ENCODE results near the gene SUCLA2. TPM values are rescaled to one million over a fixed set of nuclear protein-coding genes. Genes with fewer than 3 reads are reported as not detected.

Gene SUCLA2
- total and polyA plus RNA-seq, 2 of the 8 experiments (the other 6 are each of a cell fraction or from before 2014, with no cell fraction given), result 23.5 to 78.8 TPM

- ChIA-PET POLR2A (ENCODE audit: partially characterized antibody) (interaction anchor here (1.4 kb wide), 1 partner anchor 9 kb away, joined by 5 read pairs; no protein-coding TSS in a partner anchor), CTCF (ENCODE audit: partially characterized antibody) (interaction anchor here (0.7 to 1.4 kb wide), 2 partner anchors 9 to 41 kb away, joined by 3 to 4 read pairs; partner anchors contain the start of gene NUDT15)
- TF ChIP-seq USF2 (IDR thresholded peaks at IDR 0.05; ENCODE audit: low read length), result no peak
- TF ChIP-seq BRCA1 (IDR thresholded peaks at IDR 0.05; ENCODE audit: low read depth, low read length), result no peak
- TF ChIP-seq SP4 (IDR thresholded peaks at IDR 0.05; ENCODE audit: low read length), result no peak
- no peak for TF ChIP-seq NANOG (IDR thresholded peaks at IDR 0.05; ENCODE audit: insufficient read depth, low read depth, low read length, poor library complexity, severe bottlenecking)
- no peak for TF ChIP-seq CHD2 (IDR thresholded peaks at IDR 0.05; ENCODE audit: low read length)
- no peak for TF ChIP-seq RAD21 (IDR thresholded peaks at IDR 0.05 in 1 of 2, conservative IDR thresholded peaks at IDR 0.05 in 1 of 2; ENCODE audit: low read depth in 2 of 2, low read length in 2 of 2)
- TF ChIP-seq SIN3A (conservative IDR thresholded peaks at IDR 0.05 in 1 of 2, IDR thresholded peaks at IDR 0.05 in 1 of 2; ENCODE audit: low read depth in 1 of 2, low read length in 2 of 2), result no peak
- TF ChIP-seq JUND (IDR thresholded peaks at IDR 0.05; ENCODE audit: low read length), result no peak
- no peak for TF ChIP-seq TBP (IDR thresholded peaks at IDR 0.05; ENCODE audit: low read depth, low read length)
- no peak for TF ChIP-seq SIX5 (IDR thresholded peaks at IDR 0.05; ENCODE audit: low read depth, low read length)
- TF ChIP-seq SUZ12 (IDR thresholded peaks at IDR 0.05; ENCODE audit: low read length), result no peak
- no peak for TF ChIP-seq SP1 (IDR thresholded peaks at IDR 0.05; ENCODE audit: low read depth, low read length)
- peaks cover 4% of the 10 kb centered on the region in 2 experiments for H4K20me1 ChIP-seq (replicated peaks in 1 of 2; ENCODE audit: control insufficient read depth in 1 of 2, insufficient read depth in 2 of 2, low read length in 2 of 2)
- no peak overlapping the region for H4K8ac ChIP-seq (ENCODE audit: extremely low read depth, insufficient read depth, low read length)
- WGBS, 2 experiments (ENCODE audit: extremely low coverage in 1 of 2, insufficient coverage in 1 of 2, insufficient read length in 1 of 2, insufficient replicate concordance in 2 of 2, low coverage in 1 of 2, low lambda C conversion rate in 2 of 2, missing lambda C conversion rate in 1 of 2), result 92% methylated on average over 2 of the region's 2 CpGs; no CpG with 5 or more reads in 1 of the 2 experiments
- no peak overlapping the region for H3K9ac ChIP-seq (replicated peaks in 1 of 4; ENCODE audit: extremely low read depth in 1 of 4, low read depth in 3 of 4, low read length in 3 of 4)
- no peak overlapping the region for H3K14ac ChIP-seq (ENCODE audit: insufficient read length)
- H2BK20ac ChIP-seq (ENCODE audit: low read length), result no peak overlapping the region
- FAIRE-seq (no peak), DNase-seq (ENCODE audit: low read depth in 1 of 2, low spot score in 2 of 2) (no peak)
- no peak overlapping the region for H3K4me3 ChIP-seq (ENCODE audit: extremely low read depth in 1 of 4, insufficient read depth in 2 of 4, low read depth in 3 of 4, low read length in 4 of 4)
- peaks cover 0 to 4% (median 0%) of the 10 kb centered on the region in 4 experiments; a peak in 3 of 7 replicates for H3K4me1 ChIP-seq (replicated peaks in 1 of 4; ENCODE audit: control insufficient read depth in 3 of 4, insufficient read depth in 4 of 4, low read length in 3 of 4)
- H2AFZ ChIP-seq (ENCODE audit: low read length), result no peak overlapping the region
- no peak overlapping the region for H2BK15ac ChIP-seq (ENCODE audit: low read length)
- no peak overlapping the region for H3K18ac ChIP-seq (ENCODE audit: extremely low read depth, low read length)
- H3K23ac ChIP-seq (ENCODE audit: insufficient read length), result no peak overlapping the region
- H3K23me2 ChIP-seq (ENCODE audit: low read depth, low read length), result peaks cover 4% of the 10 kb centered on the region
- no peaks in the 10 kb centered on the region for H3K27me3 ChIP-seq (replicated peaks in 1 of 4; ENCODE audit: control insufficient read depth in 3 of 4, extremely low read depth in 1 of 4, insufficient read depth in 3 of 4, low read length in 3 of 4)
- no peak overlapping the region for H3K4me2 ChIP-seq (ENCODE audit: insufficient read depth in 1 of 2, low read depth in 2 of 2, low read length in 2 of 2)
- H3K56ac ChIP-seq (replicated peaks; ENCODE audit: insufficient read length, low read depth, low read length), result no peak overlapping the region
- no peak overlapping the region for H3K4ac ChIP-seq (replicated peaks; ENCODE audit: insufficient read length, low read depth, low read length)
- no peak overlapping the region for H4K5ac ChIP-seq (ENCODE audit: insufficient read length, low read depth, low read length)
- H2BK120ac ChIP-seq (replicated peaks; ENCODE audit: low read depth, low read length), result no peak overlapping the region
- H3K79me1 ChIP-seq (ENCODE audit: low read depth, low read length), result no peaks in the 10 kb centered on the region; the same call in none of the 2 replicates
- peaks cover 6 to 65% of the 10 kb centered on the region in 2 experiments for H3K79me2 ChIP-seq (ENCODE audit: control insufficient read depth in 1 of 2, insufficient read depth in 2 of 2, low read length in 2 of 2)
- peaks cover 0 to 22% (median 4%) of the 10 kb centered on the region in 4 experiments; a peak in 2 of 8 replicates for H3K36me3 ChIP-seq (ENCODE audit: control insufficient read depth in 2 of 4, insufficient read depth in 4 of 4, low read length in 3 of 4)
- H3K27ac ChIP-seq (ENCODE audit: low read depth, low read length), result no peak overlapping the region
- H3K9me3 ChIP-seq (ENCODE audit: insufficient read depth in 2 of 2, low read depth in 1 of 2, low read length in 1 of 2), result no peaks in the 10 kb centered on the region
- no peak overlapping the region for H2BK12ac ChIP-seq (ENCODE audit: low read depth, low read length)
- no peak overlapping the region for H2AK5ac ChIP-seq (ENCODE audit: low read depth, low read length)
- no peak overlapping the region for H2BK5ac ChIP-seq (ENCODE audit: low read depth, low read length)
- H4K91ac ChIP-seq (replicated peaks; ENCODE audit: insufficient read length, low read length), result no peak overlapping the region
Observed at GRCh38 chr13:47997384-47997783, 3.7 kb downstream of the SUCLA2 start.
